HG02970 (cell line): ENCODE results near the gene ATXN7L1.
A peak's percentile ranks its signal among the peaks of the same experiment; 100 is the strongest.
"Not testable (repeated sequence)": the region's sequence is repeated elsewhere in the genome, so short reads cannot be mapped to it uniquely, and the experiment has no call there.

Experiments
- ATAC-seq: cut with Tn5 transposase; IDR thresholded peaks from one replicate; pipeline ENCODE4 v1.9.1; 2021; ENCODE audit warnings: mild to moderate bottlenecking, moderate library complexity, moderate number of reproducible peaks; ENCODE audit not compliant: unreplicated experiment, low FRiP score

The ATXN7L1 gene

DNA sequence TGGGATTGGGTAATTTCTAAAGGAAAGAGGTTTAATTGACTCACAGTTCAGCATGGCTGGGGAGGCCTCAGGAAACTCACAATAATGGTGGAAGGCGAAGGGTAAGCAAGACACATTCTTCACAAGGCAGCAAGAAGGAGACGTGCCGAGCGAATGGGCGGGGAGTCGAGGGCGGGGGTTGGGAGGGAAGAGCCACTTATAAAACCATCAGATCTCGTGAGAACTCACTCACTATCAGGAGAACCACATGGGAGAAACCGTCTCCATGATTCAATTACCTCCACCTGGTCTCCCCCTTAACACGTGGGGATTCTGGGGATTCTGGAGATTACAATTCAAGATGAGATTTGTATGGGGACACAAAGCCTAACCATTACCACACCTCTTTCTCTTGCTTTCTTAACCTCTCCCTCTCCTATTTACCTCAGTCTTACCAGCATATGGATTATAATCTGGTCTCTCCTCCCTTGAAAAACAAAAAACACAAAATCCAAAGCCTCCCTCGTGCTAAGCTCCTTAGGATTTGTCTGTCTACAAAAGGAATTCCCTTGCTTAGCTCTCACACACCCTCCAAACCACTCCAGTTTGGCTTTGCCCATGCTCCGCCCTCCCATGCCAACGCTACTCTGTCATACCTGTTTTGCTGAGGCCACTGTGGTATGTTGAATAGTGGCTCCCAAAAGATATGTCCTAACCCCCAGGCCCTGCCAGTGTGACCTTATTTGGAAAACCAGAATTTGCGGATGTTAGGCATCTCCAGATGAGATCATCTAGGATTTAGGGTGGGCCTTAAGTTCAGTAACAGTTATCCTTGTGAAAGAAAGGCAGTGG, 275.5 kb downstream of the ATXN7L1 start:
- ATAC-seq, result no peak

DNA sequence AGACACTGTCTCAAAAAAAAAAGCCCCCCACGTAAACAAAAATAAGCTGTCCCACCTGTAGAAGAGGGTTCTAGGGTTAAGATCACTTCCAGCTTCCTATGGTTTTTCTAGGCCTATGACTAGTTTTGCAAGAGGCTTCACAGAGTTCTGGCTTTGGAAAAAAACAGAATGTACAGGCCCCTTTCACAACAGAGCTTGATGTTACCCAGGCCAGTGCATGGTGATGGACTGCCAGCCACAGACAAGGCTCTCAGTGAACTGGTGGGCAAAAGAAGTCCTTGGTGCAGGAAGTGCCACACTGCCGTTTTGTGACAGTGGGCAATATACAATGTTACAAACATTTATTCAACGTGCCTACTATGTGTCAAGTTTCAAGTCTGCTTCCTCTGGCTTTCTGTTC, 276.8 kb downstream of the ATXN7L1 start:
- no peak for ATAC-seq

DNA sequence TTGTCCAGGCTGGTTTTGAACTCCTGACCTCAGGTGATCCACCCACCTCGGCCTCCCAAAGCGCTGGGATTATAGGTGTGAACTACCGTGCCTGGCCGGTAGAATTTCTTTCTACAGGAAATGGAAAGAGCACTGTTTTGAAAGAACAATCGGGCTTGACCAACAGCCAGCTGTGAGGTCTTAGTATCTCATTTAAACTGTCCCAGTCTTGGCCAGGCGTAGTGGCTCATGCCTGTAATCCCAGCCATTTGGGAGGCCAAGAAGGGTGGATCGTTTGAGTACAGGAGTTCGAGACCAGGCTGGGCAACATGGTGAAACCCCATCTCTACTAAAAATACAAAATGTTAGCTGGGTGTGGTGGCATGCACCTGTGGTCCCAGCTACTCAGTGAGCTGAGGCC, 277.3 kb downstream of the ATXN7L1 start:
- ATAC-seq, result not testable (repeated sequence)

- no peak for ATAC-seq
These were observed 279.5 kb downstream of the ATXN7L1 start for GRCh38 chr7:105596866-105597265.

GRCh38 chr7:105594034-105594433, 282.4 kb downstream of the ATXN7L1 start:
- no peak for ATAC-seq

- ATAC-seq, result no peak
These were observed 284.9 kb downstream of the ATXN7L1 start for GRCh38 chr7:105591522-105591921.

- no peak for ATAC-seq
These were observed 285.6 kb downstream of the ATXN7L1 start for GRCh38 chr7:105590793-105591192.

- no peak for ATAC-seq
These were observed 286.9 kb downstream of the ATXN7L1 start for GRCh38 chr7:105589356-105590077.

- ATAC-seq, result no peak
These were observed 288.3 kb downstream of the ATXN7L1 start for GRCh38 chr7:105587909-105588635.

GRCh38 chr7:105585850-105586500, 290.4 kb downstream of the ATXN7L1 start:
- ATAC-seq, result no peak

GRCh38 chr7:105584165-105584564, 292.2 kb downstream of the ATXN7L1 start:
- ATAC-seq, result no peak

- no peak for ATAC-seq
These were observed 293.3 kb downstream of the ATXN7L1 start for GRCh38 chr7:105583061-105583460.

DNA sequence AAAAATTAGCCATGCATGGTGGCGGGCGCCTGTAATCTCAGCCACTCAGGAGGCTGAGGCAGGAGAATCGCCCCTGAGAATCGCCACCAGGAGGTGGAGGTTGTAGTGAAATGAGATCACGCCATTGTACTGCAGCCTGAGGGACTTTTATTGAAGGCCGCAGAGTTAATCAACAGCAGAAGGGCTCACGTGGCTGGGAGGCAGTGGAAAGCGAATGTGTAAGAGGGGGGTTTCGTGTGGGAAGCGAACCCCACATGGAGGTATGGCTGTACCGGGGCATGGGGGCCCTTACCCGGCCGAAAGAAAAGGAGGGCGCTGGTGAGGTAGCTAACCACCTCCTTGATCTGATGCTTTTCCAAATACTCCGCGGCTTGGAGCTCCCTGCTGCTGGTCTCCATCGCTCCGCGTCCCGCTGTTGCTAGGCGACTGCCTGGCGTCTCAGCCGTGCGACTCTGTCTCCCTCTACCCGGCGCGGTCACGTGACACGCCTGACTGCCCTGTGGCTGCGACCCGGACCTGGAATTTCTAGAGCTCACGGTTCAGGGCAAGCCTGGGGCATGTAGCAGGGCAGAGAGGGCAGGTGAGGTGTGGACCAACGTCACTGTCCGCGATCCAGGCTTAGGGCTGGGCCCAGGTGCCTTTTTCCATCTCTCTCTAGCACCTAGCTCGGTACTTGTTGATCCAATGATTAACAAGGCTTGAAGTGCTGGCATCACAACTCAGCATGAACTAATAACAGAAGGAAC, 295.2 kb downstream of the ATXN7L1 start, which contains the start of gene EFCAB10:
Gene EFCAB10, minus strand, starts transcription at position 428 of the 746 bp plus-strand sequence. Its CDS starts 30 bp downstream, at position 398.
- peak; percentile 78 for ATAC-seq

DNA sequence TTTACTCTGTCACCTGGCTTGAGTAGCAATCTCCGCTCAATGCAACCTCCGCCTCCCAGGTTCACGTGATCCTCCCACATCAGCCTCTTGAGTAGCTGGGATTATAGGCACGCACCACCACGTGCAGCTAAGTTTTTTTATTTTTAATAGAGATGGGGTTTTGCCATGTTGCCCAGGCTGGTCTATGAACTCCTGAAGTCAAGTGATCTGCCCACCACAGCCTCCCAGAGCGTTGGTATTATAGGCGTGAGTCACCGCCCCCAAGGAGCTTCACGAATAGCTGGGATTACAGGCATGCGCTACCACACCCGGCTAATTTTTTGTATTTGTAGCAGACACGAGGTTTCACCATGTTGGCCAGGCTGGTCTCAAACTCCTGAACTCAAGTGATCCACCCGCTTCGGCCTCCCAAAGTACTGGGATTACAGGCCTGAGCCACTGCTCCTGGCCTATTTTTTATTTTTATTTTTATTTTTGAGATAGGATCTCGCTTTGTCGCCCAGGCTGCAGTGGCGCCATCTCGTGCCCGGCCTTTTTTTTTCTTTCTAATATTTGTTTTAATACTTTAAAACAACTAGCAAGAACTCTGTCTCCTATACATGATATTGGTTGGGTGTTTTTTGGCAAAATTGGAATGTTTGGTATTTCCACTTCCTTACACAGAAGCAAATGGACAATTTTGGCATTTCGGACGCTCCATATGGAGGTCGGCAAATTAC, 296.2 kb downstream of the ATXN7L1 start:
- no peak for ATAC-seq

DNA sequence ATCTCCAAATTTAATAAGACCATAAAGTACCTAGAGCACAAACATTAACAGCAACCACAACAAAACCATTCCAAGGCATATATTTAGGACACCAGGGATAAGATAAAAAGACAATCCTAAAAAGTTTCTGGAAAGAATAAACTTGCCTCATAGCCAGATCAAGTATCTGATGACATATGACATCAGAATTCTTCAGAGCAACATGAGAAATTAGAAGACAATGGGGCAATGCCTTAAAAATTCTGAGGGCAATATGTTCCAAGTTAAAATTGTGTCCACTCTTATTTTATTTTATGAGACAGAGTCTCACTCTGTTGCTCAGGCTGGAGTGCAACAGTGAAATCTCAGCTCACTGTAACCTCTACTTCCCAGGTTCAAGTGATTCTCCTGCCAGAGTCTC, 297.9 kb downstream of the ATXN7L1 start:
- ATAC-seq, result no peak

DNA sequence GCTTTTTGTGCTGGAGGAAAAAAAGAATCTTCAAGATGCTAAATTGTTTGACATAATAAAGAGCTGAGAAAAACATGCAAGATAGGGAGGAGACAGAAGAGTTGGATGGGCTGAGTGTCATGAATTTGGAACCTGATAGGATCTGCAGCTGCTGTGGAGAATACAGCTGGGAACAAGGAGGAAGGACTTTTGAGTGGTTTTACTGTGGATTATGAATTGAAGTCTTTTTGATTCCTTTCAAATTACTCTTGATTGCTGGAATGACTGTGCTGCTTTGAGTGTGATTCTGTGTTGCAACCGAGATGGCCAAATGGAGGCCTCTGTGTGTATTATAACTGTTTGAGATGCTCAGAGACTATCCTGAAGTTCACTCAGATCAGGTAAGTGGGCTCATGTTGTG, 299.1 kb downstream of the ATXN7L1 start:
- ATAC-seq, result no peak

DNA sequence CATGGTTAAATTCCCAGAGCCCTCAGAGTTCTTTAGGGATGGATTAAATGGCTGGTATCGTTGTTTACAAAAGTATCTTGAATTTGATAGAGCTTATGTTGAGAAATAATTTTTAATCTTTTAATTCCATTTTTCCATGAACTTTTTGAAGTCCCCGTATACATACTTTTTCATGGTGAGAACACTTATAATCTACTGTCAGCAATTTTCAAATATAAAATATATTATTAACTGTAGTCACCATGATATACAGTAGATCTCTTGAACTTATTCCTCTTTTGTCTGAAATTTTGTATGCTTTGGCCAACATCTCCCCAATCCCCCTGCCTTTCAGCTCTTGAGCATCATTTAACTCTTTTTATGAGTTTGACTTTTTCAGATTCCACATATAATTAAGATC, 304.5 kb downstream of the ATXN7L1 start:
- no peak for ATAC-seq

DNA sequence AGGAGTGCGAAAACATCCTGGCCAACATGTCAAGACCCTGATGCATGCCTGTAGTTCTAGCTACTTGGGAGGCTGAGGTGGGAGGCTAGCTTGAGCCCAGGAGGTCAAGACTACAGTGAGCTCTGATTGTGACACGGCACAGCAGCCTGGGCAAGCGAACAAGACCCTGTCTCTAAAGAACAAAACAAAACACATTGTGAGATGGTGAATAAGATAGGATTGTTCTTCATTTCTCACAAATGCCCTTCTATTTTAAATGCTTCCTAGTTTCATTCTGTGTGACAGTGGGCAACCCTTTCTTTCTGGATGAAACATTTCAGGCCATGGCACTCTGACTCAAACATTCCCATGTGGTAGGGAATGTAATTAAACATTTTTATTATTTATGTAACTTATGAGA, 308.6 kb downstream of the ATXN7L1 start:
- ATAC-seq, result no peak

DNA sequence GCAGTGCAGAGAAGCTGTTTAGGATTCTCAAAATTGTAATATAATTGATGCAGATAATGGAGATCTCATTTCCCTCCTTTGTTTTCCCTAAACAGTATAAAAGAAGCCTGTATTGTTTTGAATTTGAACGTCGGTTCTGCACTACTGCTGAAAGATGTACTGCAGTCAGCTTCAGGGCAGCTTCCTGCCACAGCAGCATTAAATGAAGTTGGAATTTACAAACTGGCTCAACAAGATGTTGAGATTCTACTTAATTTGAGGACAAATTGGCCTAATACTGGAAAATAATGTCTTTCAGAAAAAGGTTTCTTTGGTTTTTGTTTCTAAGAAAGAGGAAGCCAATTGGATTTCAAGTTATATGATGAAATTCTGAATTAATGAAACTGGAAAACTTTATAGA, 309.4 kb downstream of the ATXN7L1 start:
- ATAC-seq, result no peak
